Ascending aorta (tissue), 2 donors: ENCODE results near the gene CD79A. TPM values are rescaled to one million over a fixed set of nuclear protein-coding genes. Genes with fewer than 3 reads are reported as not detected.

Source experiments
- DNase-seq, 2 donors: peaks; one replicate each; pipeline ENCODE4 v3.0.0-alpha.2; 2019; ENCODE audit warnings: low spot score in 2 of 2
- H3K27ac ChIP-seq, 2 donors: fragments of 200-600 bp; sonication (generic); one replicate each; pipeline ENCODE4 v1.5.1; 2016 to 2017; ENCODE audit warnings: mild to moderate bottlenecking in 1 of 2
- H3K27me3 ChIP-seq: fragments of 200-600 bp; sonication (generic); one replicate; pipeline ENCODE4 v1.5.1; 2017
- H3K36me3 ChIP-seq, 2 donors: fragments of 200-600 bp; sonication (generic); one replicate each; pipeline ENCODE4 v1.5.1; 2016
- H3K4me1 ChIP-seq, 2 donors: fragments of 200-600 bp; sonication (generic); one replicate each; pipeline ENCODE4 v1.5.1; 2016 to 2017; ENCODE audit warnings: mild to moderate bottlenecking in 1 of 2
- H3K4me3 ChIP-seq, 2 donors: fragments of 200-600 bp; sonication (generic); one replicate each; pipeline ENCODE4 v1.5.1; 2016 to 2017; ENCODE audit warnings: mild to moderate bottlenecking in 1 of 2
- H3K9me3 ChIP-seq, 2 donors: fragments of 200-600 bp; sonication (generic); one replicate each; pipeline ENCODE4 v1.5.1; 2016
- intact Hi-C: fragments of 100-400 bp; cut with DNase I; formaldehyde crosslinking; loops from one replicate; pipeline ENCODE4 v1.15.1; 2023
- total RNA-seq: library from RNA; depleted of rRNA; stranded (reverse); fragments of >200 nt; gene quantifications from one replicate; pipeline ENCODE4 v1.1.0, GENCODE V29; 2016
- TF ChIP-seq, protein P1 (sequence below), 3 experiments: fragments of 200-600 bp in 2 of 3; fragments of 450-650 bp in 1 of 3; sonication (generic) in 2 of 3; IDR thresholded peaks; one replicate each; pipeline ENCODE4 v1.5.1; 2016 to 2019; ENCODE audit warnings: antibody characterized with exemption in 3 of 3, mild to moderate bottlenecking in 1 of 3, moderate library complexity in 1 of 3

Gene CD79A
- total RNA-seq, 1 donor from 2014 or later: not detected

DNA sequence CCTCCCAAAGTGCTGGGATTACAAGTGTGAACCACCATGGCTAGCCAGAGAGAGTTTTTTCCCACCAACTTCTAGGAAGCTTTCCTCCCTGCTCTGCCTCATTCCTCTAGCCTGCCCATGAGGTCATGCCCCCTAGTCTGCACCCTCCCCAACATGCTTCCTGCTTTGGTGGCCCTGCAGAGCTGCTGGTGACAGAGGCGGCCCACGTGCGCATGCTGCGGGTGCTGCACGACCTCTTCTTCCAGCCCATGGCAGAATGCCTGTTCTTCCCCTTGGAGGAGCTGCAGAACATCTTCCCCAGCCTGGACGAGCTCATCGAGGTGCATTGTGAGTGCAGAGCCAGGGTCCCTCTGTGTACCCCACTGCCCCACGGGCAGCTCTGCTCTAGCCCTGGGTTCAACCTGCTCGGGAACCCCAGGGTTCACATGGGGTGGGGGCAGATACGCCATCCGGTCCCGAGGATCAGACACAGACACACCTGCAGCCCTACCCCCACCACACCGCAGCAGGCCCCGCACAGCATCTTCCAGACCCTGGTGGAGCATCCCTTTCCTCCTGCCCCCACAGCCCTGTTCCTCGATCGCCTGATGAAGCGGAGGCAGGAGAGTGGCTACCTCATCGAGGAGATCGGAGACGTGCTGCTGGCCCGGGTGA is 24.8 kb downstream of the CD79A start:
- Histone ChIP-seq H3K36me3 (peaks cover 92 to 96% of the 10 kb centered on the region in 2 donors), H3K27ac (no peak overlapping the region), H3K27me3 (no peaks in the 10 kb centered on the region), H3K4me1 (no peaks in the 10 kb centered on the region), H3K9me3 (no peaks in the 10 kb centered on the region), H3K4me3 (no peak overlapping the region)
- TF ChIP-seq, protein P1, sequence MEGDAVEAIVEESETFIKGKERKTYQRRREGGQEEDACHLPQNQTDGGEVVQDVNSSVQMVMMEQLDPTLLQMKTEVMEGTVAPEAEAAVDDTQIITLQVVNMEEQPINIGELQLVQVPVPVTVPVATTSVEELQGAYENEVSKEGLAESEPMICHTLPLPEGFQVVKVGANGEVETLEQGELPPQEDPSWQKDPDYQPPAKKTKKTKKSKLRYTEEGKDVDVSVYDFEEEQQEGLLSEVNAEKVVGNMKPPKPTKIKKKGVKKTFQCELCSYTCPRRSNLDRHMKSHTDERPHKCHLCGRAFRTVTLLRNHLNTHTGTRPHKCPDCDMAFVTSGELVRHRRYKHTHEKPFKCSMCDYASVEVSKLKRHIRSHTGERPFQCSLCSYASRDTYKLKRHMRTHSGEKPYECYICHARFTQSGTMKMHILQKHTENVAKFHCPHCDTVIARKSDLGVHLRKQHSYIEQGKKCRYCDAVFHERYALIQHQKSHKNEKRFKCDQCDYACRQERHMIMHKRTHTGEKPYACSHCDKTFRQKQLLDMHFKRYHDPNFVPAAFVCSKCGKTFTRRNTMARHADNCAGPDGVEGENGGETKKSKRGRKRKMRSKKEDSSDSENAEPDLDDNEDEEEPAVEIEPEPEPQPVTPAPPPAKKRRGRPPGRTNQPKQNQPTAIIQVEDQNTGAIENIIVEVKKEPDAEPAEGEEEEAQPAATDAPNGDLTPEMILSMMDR (IDR thresholded peaks at IDR 0.05): no peak
- no peak for DNase-seq
- intact Hi-C loops: no loop called here

DNA sequence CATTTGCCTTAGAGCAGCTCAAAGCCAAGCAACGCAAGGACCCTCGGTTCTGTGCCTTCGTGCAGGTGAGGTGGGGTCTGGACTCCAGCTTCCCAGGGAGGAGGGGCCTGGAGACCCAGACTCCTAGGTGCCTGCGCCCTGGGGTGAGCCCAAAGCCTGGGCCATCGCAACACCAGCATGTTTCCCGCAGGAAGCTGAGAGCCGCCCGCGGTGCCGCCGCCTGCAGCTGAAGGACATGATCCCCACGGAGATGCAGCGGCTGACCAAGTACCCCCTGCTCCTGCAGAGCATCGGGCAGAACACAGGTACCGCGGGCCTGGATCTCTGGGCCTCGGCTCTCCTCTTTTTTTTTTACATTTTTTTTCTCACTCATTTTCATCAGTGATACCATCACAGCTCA is 25.5 kb downstream of the CD79A start:
- no peak for DNase-seq
- Histone ChIP-seq H3K4me3 (no peak overlapping the region), H3K36me3 (peaks cover 86 to 96% of the 10 kb centered on the region in 2 donors), H3K27ac (no peak overlapping the region), H3K27me3 (no peaks in the 10 kb centered on the region), H3K4me1 (no peaks in the 10 kb centered on the region), H3K9me3 (no peaks in the 10 kb centered on the region)
- intact Hi-C loops: no loop called here
- TF ChIP-seq, protein P1 (IDR thresholded peaks at IDR 0.05): no peak

DNA sequence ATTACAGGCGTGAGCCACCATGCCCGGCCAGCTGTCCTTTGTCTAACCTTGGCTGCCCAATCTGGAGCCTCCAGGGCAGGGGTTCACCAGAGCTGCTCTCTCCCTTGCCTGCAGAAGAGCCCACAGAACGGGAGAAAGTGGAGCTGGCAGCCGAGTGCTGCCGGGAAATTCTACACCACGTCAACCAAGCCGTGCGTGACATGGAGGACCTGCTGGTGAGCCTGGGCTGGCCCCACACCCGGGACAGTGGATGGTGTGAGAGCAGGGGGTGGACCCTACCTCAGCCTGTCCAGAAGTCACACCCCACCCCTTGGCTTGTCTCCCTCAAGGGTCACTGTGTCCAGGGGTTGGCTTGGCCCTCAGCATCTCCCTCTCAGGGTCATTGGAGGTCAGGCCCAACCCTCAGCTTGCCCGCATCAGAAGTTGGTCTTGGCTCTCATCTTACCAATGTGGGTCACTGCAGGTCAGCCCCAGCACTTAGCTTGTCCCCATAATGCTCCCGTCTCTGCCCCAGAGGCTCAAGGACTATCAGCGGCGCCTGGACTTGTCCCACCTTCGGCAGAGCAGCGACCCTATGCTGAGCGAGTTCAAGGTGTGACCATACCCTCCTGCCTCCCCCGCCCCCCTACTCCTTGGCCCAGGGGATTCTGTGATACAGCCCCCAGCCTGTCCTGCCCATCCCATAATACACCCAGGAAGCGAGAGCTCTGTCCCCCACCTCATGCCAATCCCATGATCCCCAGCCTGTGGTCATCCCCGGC is 26.3 kb downstream of the CD79A start:
- peaks cover 79 to 88% of the 10 kb centered on the region in 2 donors for H3K36me3 ChIP-seq
- DNase-seq: no peak
- no peaks in the 10 kb centered on the region for H3K9me3 ChIP-seq
- intact Hi-C loops: no loop called here
- H3K27ac ChIP-seq: no peak overlapping the region
- no peaks in the 10 kb centered on the region for H3K27me3 ChIP-seq
- TF ChIP-seq, protein P1 (IDR thresholded peaks at IDR 0.05): no peak
- no peak overlapping the region for H3K4me3 ChIP-seq
- no peaks in the 10 kb centered on the region for H3K4me1 ChIP-seq

DNA sequence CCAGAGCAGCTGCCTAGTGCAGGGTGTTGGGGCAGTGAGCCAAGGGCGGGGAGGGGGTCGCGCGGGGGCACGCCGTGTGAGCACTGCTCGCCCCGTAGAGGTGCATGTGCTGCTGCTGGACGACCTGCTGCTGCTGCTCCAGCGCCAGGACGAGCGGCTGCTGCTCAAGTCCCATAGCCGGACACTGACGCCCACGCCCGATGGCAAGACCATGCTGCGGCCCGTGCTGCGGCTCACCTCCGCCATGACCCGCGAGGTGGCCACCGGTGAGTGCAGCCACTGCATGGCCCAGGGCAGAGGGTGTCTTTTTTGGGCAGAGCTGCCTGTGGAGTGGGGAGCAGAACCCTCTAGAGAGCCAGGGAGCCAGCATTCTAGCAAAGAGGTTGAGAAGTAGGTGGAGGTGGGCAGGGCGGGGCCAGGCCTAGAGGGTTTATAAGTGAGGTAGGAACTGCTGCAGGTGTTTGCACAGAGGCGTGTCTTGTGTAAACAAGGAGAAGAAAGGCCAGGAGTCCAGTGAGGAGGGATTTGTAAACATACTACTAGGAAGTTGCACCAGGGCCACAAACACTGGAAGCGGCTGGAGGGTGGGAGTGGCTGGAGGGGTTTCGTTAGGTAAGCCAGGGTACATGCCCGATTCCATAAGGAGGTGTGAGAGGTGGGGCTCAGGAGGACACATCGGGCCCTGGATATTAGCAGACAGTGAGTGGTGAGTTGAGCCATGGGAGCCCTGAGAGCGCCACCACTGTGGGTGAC is 27.2 kb downstream of the CD79A start:
- intact Hi-C loops: no loop called here
- no peaks in the 10 kb centered on the region for H3K4me1 ChIP-seq
- H3K27ac ChIP-seq: no peak overlapping the region
- H3K27me3 ChIP-seq: no peaks in the 10 kb centered on the region
- DNase-seq: no peak
- peaks cover 72 to 79% of the 10 kb centered on the region in 2 donors for H3K36me3 ChIP-seq
- H3K9me3 ChIP-seq: no peaks in the 10 kb centered on the region
- no peak overlapping the region for H3K4me3 ChIP-seq
- TF ChIP-seq, protein P1 (IDR thresholded peaks at IDR 0.05): no peak

DNA sequence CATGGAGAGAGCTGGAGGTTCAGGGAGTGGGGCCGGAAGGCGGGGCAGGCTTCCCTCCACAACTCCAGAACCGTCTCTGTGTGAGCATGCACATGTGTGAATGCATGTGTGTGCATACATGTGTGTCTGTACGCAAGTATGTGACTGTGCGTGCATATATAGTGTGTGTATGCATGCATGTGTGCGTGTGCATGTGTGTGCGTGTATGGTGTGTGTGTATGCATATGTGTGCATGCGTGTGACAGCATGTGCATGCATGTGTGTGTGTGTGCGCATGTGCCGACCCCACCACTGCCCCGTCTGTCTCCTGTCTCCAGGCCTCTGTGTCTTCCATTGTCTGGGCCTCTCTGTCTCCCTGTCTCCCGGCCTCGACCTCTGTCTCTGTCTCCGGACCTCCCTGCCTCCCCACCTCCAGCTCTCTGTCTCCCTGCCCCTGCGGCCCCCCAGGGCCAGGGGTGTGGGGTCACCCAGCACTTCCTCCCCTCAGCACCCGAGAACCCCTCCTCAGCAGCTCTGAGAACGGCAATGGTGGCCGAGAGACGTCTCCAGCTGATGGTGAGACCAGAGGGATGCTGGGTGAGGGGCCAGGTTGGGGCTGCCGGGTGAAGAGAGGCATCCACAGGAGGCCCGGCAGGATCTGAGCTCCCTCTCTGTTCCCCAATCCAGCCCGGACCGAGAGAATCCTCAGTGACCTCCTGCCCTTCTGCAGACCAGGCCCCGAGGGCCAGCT is 28.4 kb downstream of the CD79A start:
- TF ChIP-seq, protein P1 (IDR thresholded peaks at IDR 0.05): no peak
- no peak overlapping the region for H3K27ac ChIP-seq
- DNase-seq: no peak
- no peaks in the 10 kb centered on the region for H3K4me1 ChIP-seq
- intact Hi-C loops: no loop called here
- no peaks in the 10 kb centered on the region for H3K27me3 ChIP-seq
- H3K4me3 ChIP-seq: no peak overlapping the region
- peaks cover 62 to 70% of the 10 kb centered on the region in 2 donors for H3K36me3 ChIP-seq
- H3K9me3 ChIP-seq: no peaks in the 10 kb centered on the region
